SK-N-SH (cell line): ENCODE results near the gene DSE. TPM values are rescaled to one million over a fixed set of nuclear protein-coding genes. Genes with fewer than 3 reads are reported as not detected.

ENCODE experiments used
- CTCF ChIA-PET: fragments of 300-600, 350-600 bp; formaldehyde crosslinking; extraction: SDS; loops from one replicate; lab custom pipeline; 2021; lab: Yijun Ruan, JAX
- POLR2A ChIA-PET: fragments of 350-600 bp; sonication (Branson Sonifier 250); formaldehyde crosslinking; extraction: SDS; loops from one replicate; lab custom pipeline; 2020; ENCODE audit warnings: antibody characterized with exemption, inconsistent platforms; lab: Yijun Ruan, JAX
- DNase-seq: peaks from one replicate; pipeline ENCODE4 v3.0.0; 2012
- H2AFZ ChIP-seq: fragments of 200-600 bp; sonication (generic); 2 replicates; pipeline ENCODE4 v1.8.1; 2016; ENCODE audit warnings: antibody characterized with exemption, mild to moderate bottlenecking, low read depth
- H3F3A ChIP-seq: fragments of 200-600 bp; sonication (generic); replicated peaks from 2 replicates; pipeline ENCODE3; 2016; ENCODE audit warnings: antibody characterized with exemption, mild to moderate bottlenecking; ENCODE audit not compliant: insufficient read depth
- H3K27ac ChIP-seq, 2 experiments: fragments of 200-500 bp in 1 of 2; fragments of 200-600 bp in 1 of 2; sonication (Bioruptor generic) in 1 of 2; sonication (generic), shearing (Covaris generic) in 1 of 2; 2 replicates each; pipeline versions ENCODE4 v1.5.1 to v1.6.1; 2014 to 2016; ENCODE audit warnings: low read depth in 2 of 2, inconsistent platforms in 1 of 2, low read length in 1 of 2, mild to moderate bottlenecking in 1 of 2, mixed read lengths in 1 of 2
- H3K27me3 ChIP-seq: fragments of 200-600 bp; sonication (generic), shearing (Covaris generic); 2 replicates; pipeline ENCODE4 v1.6.1; 2016; ENCODE audit warnings: mixed run types; ENCODE audit not compliant: insufficient read depth
- H3K36me3 ChIP-seq, 2 experiments: fragments of 200-500 bp in 1 of 2; fragments of 200-600 bp in 1 of 2; sonication (Bioruptor generic) in 1 of 2; sonication (generic) in 1 of 2; replicated peaks in 1 of 2; 2 replicates each; pipeline versions ENCODE3 to v1.5.1; 2014 to 2016; ENCODE audit warnings: low read length in 1 of 2, mild to moderate bottlenecking in 1 of 2; ENCODE audit not compliant: insufficient read depth in 2 of 2, control insufficient read depth in 1 of 2
- H3K4me1 ChIP-seq, 2 experiments: fragments of 200-500 bp in 1 of 2; fragments of 200-600 bp in 1 of 2; sonication (Bioruptor generic) in 1 of 2; sonication (generic), shearing (Covaris generic) in 1 of 2; 2 replicates each; pipeline versions ENCODE4 v1.5.1 to v1.6.1; 2014 to 2016; ENCODE audit warnings: low read depth in 1 of 2, low read length in 1 of 2, mixed run types in 1 of 2; ENCODE audit not compliant: insufficient read depth in 2 of 2, control insufficient read depth in 1 of 2
- H3K4me2 ChIP-seq: fragments of 200-600 bp; sonication (generic), shearing (Covaris generic); 2 replicates; pipeline ENCODE4 v1.6.1; 2017; ENCODE audit warnings: mixed run types
- H3K4me3 ChIP-seq, 2 experiments: fragments of 200-500 bp in 1 of 2; fragments of 200-600 bp in 1 of 2; sonication (Bioruptor generic) in 1 of 2; sonication (generic), shearing (Covaris generic) in 1 of 2; 2 replicates each; pipeline versions ENCODE4 v1.5.1 to v1.8.1; 2014 to 2016; ENCODE audit warnings: low read depth in 2 of 2, inconsistent platforms in 1 of 2, low read length in 1 of 2, mild to moderate bottlenecking in 1 of 2, mixed read lengths in 1 of 2, moderate library complexity in 1 of 2
- H3K79me2 ChIP-seq: fragments of 200-600 bp; sonication (generic); 2 replicates; pipeline ENCODE4 v1.8.1; 2017; ENCODE audit warnings: mild to moderate bottlenecking; ENCODE audit not compliant: insufficient read depth
- H3K9ac ChIP-seq: fragments of 200-600 bp; sonication (generic); 2 replicates; pipeline ENCODE4 v1.6.1; 2017; ENCODE audit warnings: mixed run types
- H3K9me2 ChIP-seq: fragments of 200-600 bp; sonication (generic); 2 replicates; pipeline ENCODE4 v1.6.1; 2017; ENCODE audit warnings: mixed run types
- H3K9me3 ChIP-seq: fragments of 200-600 bp; sonication (generic); 2 replicates; pipeline ENCODE4 v1.6.1; 2017; ENCODE audit warnings: mixed run types, mild to moderate bottlenecking, moderate library complexity
- H4K20me1 ChIP-seq: fragments of 200-600 bp; sonication (generic); 2 replicates; pipeline ENCODE4 v1.6.1; 2017; ENCODE audit warnings: mild to moderate bottlenecking, mixed run types; ENCODE audit not compliant: insufficient read depth
- CHD2 ChIP-seq: fragments of 150-350 bp; IDR thresholded peaks from 2 replicates; pipeline ENCODE4 v1.6.1; 2018; ENCODE audit warnings: low read length; ENCODE audit not compliant: partially characterized antibody
- EP300 ChIP-seq, 2 experiments: IDR thresholded peaks; 2 replicates each; pipeline versions ENCODE4 v1.4.0 to v1.6.1; 2012; ENCODE audit warnings: borderline replicate concordance in 1 of 2, low read depth in 1 of 2, low read length in 1 of 2
- FOSL2 ChIP-seq: IDR thresholded peaks from 2 replicates; pipeline ENCODE4 v1.4.0; 2012; ENCODE audit warnings: low read depth, mild to moderate bottlenecking, moderate library complexity, borderline replicate concordance
- GABPA ChIP-seq: IDR thresholded peaks from 2 replicates; pipeline ENCODE4 v1.4.0; 2012; ENCODE audit warnings: low read depth, mild to moderate bottlenecking
- GATA2 ChIP-seq: sonication (generic); formaldehyde crosslinking; IDR thresholded peaks from 2 replicates; pipeline ENCODE4 v1.5.0; 2020; ENCODE audit warnings: mild to moderate bottlenecking, missing genetic modification reagents
- IRF3 ChIP-seq: fragments of 150-350 bp; IDR thresholded peaks from 2 replicates; pipeline ENCODE4 v1.6.1; 2016; ENCODE audit warnings: mild to moderate bottlenecking, low read depth, low read length
- JUND ChIP-seq: IDR thresholded peaks from 2 replicates; pipeline ENCODE4 v1.4.0; 2012
- MEF2A ChIP-seq: IDR thresholded peaks from 2 replicates; pipeline ENCODE4 v1.4.0; 2012; ENCODE audit warnings: low read depth, borderline replicate concordance
- NFIC ChIP-seq: IDR thresholded peaks from 2 replicates; pipeline ENCODE4 v1.4.0; 2012; ENCODE audit warnings: borderline replicate concordance
- NRF1 ChIP-seq: IDR thresholded peaks from 2 replicates; pipeline ENCODE4 v1.6.1; 2012; ENCODE audit warnings: low read depth, mild to moderate bottlenecking, low read length
- PBX3 ChIP-seq: IDR thresholded peaks from 2 replicates; pipeline ENCODE4; 2012
- POLR2AphosphoS5 ChIP-seq: IDR thresholded peaks from 2 replicates; pipeline ENCODE4 v1.6.1; 2012; ENCODE audit warnings: low read depth, low read length
- RFX5 ChIP-seq: IDR thresholded peaks from 2 replicates; pipeline ENCODE4 v1.6.1; 2012; ENCODE audit warnings: mild to moderate bottlenecking, improper control_type of control experiment, low read length
- RXRA ChIP-seq: IDR thresholded peaks from 2 replicates; pipeline ENCODE4 v1.4.0; 2012; ENCODE audit warnings: low read depth, mild to moderate bottlenecking, borderline replicate concordance
- SIN3A ChIP-seq: IDR thresholded peaks from 2 replicates; pipeline ENCODE4 v1.6.1; 2012; ENCODE audit warnings: low read depth, mild to moderate bottlenecking, low read length, moderate library complexity, borderline replicate concordance
- SMC3 ChIP-seq: IDR thresholded peaks from 2 replicates; pipeline ENCODE4 v1.6.1; 2012; ENCODE audit warnings: low read depth, low read length, improper control_type of control experiment
- TEAD4 ChIP-seq: IDR thresholded peaks from 2 replicates; pipeline ENCODE4 v1.4.0; 2012; ENCODE audit warnings: mild to moderate bottlenecking, borderline replicate concordance; ENCODE audit not compliant: insufficient read depth
- USF2 ChIP-seq: fragments of 150-350 bp; IDR thresholded peaks from 2 replicates; pipeline ENCODE4 v1.6.1; 2017; ENCODE audit warnings: antibody characterized with exemption, low read length, low read depth, borderline replicate concordance
- YY1 ChIP-seq: IDR thresholded peaks from 2 replicates; pipeline ENCODE4 v1.4.0; 2012; ENCODE audit warnings: low read depth, mild to moderate bottlenecking
- ZBTB33 ChIP-seq: IDR thresholded peaks from 2 replicates; pipeline ENCODE4 v1.4.0; 2012; ENCODE audit warnings: low read depth, borderline replicate concordance
- WGBS: methylation state at CpG from one replicate; pipeline ENCODE4 v1.1.6; 2017; ENCODE audit warnings: low lambda C conversion rate; 5-methylcytosine and 5-hydroxymethylcytosine counted together
- polyA plus RNA-seq, 3 experiments: library from polyadenylated mRNA; depleted of rRNA; stranded (reverse); fragments of >200 nt; gene quantifications; 2 replicates each; pipeline ENCODE4 v1.2.3, GENCODE V29; 2012

Gene DSE
- polyA plus RNA-seq, 1 of the 3 experiments (the other 2 are of a cell fraction), result 12.7 TPM

GRCh38 chr6:116385459-116385802 is 14.7 kb downstream of the DSE start (continued):
- TF ChIP-seq IRF3, result no peak
- no peak for TF ChIP-seq YY1

GRCh38 chr6:116385921-116386320 is 15.2 kb downstream of the DSE start:
- no peak for DNase-seq
- peak overlapping the region; percentile 60 to 74; a peak in 3 of 4 replicates for H3K27ac ChIP-seq
- H3K36me3 ChIP-seq, result no peaks in the 10 kb centered on the region
- H3K9me2 ChIP-seq, result no peaks in the 10 kb centered on the region
- H2AFZ ChIP-seq, result no peak overlapping the region
- H3K79me2 ChIP-seq, result peaks cover 62% of the 10 kb centered on the region; the same call in 1 of the 2 replicates
- no peaks in the 10 kb centered on the region for H4K20me1 ChIP-seq
- POLR2A ChIA-PET, result no interaction called here
- TF ChIP-seq SIN3A (no peak), GATA2 (CRISPR knock-in tag) (no peak), NFIC (peak; percentile 24; the same call in 1 of the 2 replicates), TEAD4 (no peak)
- TF ChIP-seq, all 33 proteins: peak for 1
- Histone ChIP-seq H3K4me1 (peaks cover 5 to 46% of the 10 kb centered on the region in 2 experiments), H3F3A (peaks cover 29% of the 10 kb centered on the region), H3K4me3 (no peak overlapping the region), H3K9ac (peak overlapping the region; percentile 22; the same call in 1 of the 2 replicates), H3K4me2 (peak overlapping the region; percentile 52), H3K27me3 (no peaks in the 10 kb centered on the region), H3K9me3 (no peaks in the 10 kb centered on the region)
- CTCF ChIA-PET, result no interaction called here

- peak overlapping the region; percentile 52 for H3K4me2 ChIP-seq
- H3K79me2 ChIP-seq, result peaks cover 65% of the 10 kb centered on the region; the same call in 1 of the 2 replicates
- peaks cover 29% of the 10 kb centered on the region for H3F3A ChIP-seq
- H3K9ac ChIP-seq, result peak overlapping the region; percentile 22; the same call in 1 of the 2 replicates
- H3K36me3 ChIP-seq, result no peaks in the 10 kb centered on the region
- H3K9me2 ChIP-seq, result no peaks in the 10 kb centered on the region
- H3K27me3 ChIP-seq, result no peaks in the 10 kb centered on the region
- TF ChIP-seq YY1 (no peak), SMC3 (no peak), EP300 (IDR thresholded peaks at IDR 0.05; ENCODE audit: borderline replicate concordance in 1 of 2, low read depth in 1 of 2, low read length in 1 of 2) (no peak), RXRA (peak; percentile 43; the same call in 1 of the 2 replicates), NRF1 (no peak), ZBTB33 (no peak), MEF2A (no peak), POLR2AphosphoS5 (no peak), JUND (no peak; the same call in 1 of the 2 replicates), TEAD4 (no peak), RFX5 (no peak), PBX3 (0 out of 2 replicates have a peak, but pooled peaks have one; percentile 25), CHD2 (no peak), USF2 (no peak), GABPA (no peak), FOSL2 (peak; percentile 35; the same call in 1 of the 2 replicates)
- H3K27ac ChIP-seq, result peak overlapping the region; percentile 60 to 74
- H4K20me1 ChIP-seq, result no peaks in the 10 kb centered on the region
- 50% methylated on average over 4 of the region's 4 CpGs for WGBS
- H2AFZ ChIP-seq, result no peak overlapping the region
- ChIA-PET CTCF (interaction anchor here (0.8 kb wide), 1 partner anchor 57 kb away, joined by 3 read pairs; no protein-coding TSS in a partner anchor), POLR2A (no interaction called here)
- H3K4me1 ChIP-seq, result peaks cover 5 to 48% of the 10 kb centered on the region in 2 experiments
- no peak for DNase-seq
- no peaks in the 10 kb centered on the region for H3K9me3 ChIP-seq
- no peak overlapping the region for H3K4me3 ChIP-seq
These were observed 16.0 kb downstream of the DSE start for GRCh38 chr6:116386581-116387299.
